Frontal cortex (tissue), 4 donors: ENCODE measurements around the gene GSC2. TPM values are rescaled to one million over a fixed set of nuclear protein-coding genes. Genes with fewer than 3 reads are reported as not detected.

Experiments used
- DNase-seq, 2 donors: peaks; one replicate each; pipeline ENCODE4 v3.0.0; 2012; ENCODE audit warnings: low spot score in 2 of 2
- FAIRE-seq: peaks from 2 replicates; lab custom pipeline; 2012; peaks lifted over from hg19 to GRCh38; lab: Jason Lieb, UNC
- total RNA-seq: library from RNA; depleted of rRNA; stranded (reverse); fragments of >200 nt; gene quantifications from one replicate; pipeline ENCODE4 v1.2.3, GENCODE V29; 2014
- donor health status: control.
- donor health status: control.
- donor health status: control.

The GSC2 gene
- total RNA-seq, 1 donor from 2014 or later, result not detected

DNA sequence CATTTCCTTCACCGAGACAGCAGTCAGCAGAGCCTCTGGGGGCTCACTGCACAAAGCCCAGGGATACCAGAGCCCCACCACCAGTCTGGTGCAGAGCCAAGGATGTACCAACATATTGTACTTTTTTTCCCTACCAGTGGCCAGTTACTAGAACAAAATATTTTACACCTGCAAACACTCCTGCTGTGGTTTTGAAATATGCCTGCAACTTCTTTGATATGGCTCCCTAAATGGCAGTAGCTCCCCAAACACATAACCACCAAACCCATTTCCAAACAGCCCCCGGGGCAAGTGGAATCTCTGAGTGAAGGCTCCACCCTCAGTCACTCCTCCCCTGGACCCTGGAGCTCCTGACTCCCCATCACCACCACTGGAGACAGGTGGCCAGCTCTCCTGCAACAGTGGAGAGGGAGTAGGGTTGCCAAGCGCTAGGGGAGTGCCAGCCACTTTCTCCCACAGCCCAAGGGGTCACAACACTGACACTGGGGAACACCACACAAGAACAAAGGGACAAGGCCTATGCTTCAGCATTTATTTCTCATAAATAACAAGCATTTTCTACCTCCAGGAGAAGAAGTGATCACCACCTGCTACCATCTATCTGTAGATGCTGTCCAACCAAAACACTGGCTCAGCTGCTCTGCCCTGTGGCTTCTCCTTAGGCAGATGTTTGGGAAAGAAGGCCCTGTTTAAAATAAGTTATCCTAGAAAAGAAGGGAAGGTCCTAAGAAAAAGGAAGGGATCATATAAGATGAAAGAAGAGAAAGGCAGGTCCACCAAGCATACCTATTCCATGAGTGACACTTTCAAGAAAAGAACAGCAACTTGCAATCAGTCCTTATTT lies 43.0 kb downstream of the GSC2 start:
- FAIRE-seq, result no peak
- DNase-seq, result no peak

DNA sequence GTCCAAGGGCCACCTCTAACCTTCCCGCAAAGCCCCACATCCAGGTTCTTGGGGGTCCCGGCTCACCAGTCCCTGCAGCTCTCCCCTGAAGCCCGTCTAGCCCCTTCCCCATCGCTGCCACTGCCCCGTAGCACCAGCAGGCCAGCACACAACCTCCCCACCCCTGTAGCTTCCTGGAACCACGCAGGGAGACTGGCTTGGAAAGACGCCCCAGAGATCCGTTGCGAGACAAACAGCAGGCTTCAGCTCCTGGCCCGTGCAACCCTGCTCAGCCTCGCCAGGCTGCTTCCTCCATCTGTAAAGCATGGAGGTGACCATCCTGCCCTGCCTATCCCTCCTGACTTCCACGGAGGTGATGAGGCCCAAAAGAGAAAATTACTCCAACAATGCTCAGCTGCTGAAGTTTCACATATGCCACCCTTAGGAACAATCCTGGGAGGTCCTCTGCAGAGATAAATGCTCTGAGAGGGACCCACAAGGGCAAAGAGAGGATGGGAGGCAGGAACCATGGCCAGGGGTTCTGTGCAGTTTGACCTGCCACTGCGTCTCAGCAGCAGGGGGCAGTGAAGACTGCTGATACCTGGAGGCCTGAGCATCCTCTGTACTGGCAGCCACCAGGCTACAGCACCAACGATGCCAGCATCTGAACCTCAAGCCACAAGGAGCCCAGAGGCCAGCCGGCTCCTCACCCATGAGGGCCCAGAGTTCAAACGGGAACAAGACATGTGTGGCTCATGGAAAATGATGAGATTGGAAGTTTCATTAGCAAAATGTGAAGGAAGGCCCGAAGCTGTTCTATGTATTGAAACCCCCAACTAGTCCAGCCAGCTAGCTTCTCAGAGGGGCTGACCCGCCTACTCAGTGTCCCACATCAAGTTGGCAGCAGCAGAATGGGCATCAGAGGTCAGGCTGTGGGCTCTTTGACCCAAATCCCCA lies 44.0 kb downstream of the GSC2 start:
- DNase-seq, result no peak
- no peak for FAIRE-seq

DNA sequence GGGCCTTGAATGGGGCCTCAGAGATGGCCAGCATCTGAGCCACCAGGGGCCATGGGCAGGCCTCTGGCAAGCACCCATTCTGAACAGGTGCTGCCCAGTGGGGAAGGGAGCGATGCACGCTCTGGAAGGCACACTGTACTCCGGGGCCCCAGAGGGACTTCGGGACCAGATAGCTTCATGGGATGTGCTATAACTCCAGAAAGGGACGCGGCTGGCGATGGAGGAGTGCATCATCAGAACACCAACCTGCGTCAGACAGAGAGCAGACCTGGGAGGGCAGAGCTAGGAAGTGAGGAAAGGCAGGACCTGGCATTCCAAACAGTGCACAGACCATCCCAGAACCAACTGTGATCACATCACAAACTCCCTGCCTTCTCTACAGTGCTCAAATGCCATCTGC lies 44.6 kb downstream of the GSC2 start:
- no peak for DNase-seq
- FAIRE-seq, result no peak

DNA sequence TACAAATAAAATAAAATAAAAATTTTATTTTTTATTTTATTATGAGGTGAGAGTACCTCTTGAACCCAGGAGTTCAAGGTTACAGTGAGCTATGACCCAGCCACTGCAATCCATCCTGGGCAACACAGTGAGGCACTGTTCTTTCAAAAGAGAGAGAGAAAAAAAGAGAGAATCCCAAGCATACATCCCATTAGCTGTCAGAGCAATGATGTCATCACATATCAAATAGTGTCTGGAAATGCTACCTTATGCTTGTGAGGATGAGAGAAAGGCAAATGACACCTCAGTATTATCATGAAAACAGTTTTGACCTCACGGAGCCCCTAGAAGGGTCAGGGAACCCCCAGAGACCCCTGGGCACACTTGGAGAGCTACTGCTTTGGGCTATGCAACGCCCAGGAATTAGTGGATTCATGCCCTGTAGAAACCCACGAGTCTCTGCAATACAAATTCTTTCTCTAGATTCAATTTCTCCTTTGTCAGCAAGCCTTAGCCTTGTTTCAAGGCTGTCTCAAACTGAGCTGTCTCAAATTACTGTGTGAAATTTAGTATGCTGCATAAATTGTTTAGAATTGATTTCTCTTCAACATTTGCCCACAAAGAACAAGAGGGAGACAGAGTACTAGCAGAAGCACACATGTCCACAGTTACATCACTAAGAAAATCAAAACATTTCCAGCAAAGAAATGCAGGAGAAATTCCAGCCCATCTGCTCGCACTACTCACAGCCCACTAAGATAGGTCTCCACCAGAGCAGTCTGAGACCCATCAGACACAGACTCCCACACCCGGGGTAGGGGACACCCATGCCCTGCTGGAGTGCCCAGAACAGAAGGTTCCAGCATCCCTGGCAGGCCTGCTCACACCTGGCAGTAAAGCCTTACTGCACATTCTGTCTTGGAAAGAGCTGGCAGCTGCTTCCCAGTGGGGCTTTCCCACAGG lies 45.9 kb downstream of the GSC2 start:
- FAIRE-seq (no peak), DNase-seq (no peak)

DNA sequence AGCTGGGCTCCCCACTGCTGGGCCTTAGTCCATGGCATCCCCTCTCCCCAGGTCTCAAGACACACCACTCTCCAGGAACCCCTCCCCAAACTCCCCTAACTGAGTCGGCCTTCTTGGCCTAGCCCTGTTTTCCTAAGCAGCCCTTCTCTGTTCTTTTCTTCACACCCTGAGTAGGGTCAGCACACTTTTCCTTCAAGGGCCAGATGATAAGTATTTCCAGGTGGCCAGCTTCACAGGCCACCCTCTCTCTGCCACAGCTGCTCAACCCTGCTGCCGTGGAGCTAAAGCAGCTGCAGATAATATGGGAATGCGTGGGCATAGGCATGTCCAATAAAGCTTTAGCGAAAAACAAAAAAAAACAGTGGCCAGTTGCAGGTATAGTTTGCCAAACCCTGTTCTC lies 51.9 kb downstream of the GSC2 start:
- DNase-seq, result no peak
- no peak for FAIRE-seq

DNA sequence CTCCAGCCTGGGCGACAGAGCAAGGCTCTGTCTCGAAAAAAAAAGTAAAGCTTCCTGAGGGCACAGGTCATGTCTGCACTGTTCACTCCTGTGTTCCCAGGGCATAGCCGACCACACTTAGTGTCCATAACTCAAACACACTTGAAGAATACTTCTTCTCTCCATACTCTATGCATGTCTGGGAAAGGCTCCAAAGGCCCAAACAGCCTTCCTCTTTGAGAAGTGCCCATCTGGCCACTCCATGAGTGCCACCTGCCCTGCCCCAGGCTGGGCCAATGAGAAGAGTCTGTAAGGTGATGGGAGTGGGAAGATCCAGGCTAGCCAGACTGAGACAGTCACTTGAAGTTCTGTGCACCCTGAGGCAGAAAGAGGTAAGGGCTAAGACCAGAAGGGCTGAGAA lies 52.6 kb downstream of the GSC2 start:
- FAIRE-seq, result no peak
- no peak for DNase-seq

Other genes starting within 250 kb of the GSC2 start
- gene DGCR6, start 244.0 kb downstream of the GSC2 start, total RNA-seq, result 10.2 TPM
- gene PRODH, start 214.0 kb downstream of the GSC2 start, total RNA-seq, result 0.82 TPM
- 65.2 TPM for gene DGCR2, start 27.9 kb downstream of the GSC2 start, total RNA-seq
- gene TSSK2, start 19.0 kb downstream of the GSC2 start, total RNA-seq, result not detected
- gene ESS2, start 5.6 kb downstream of the GSC2 start, total RNA-seq, result 13.0 TPM
- gene SLC25A1, start 28.4 kb upstream of the GSC2 start, total RNA-seq, result 24.9 TPM
- gene CLTCL1, start 141.4 kb upstream of the GSC2 start, total RNA-seq, result 9.8 TPM